Ishikawa (cell line): ENCODE data around the gene CACNB3.

Experiments
- CEBPB ChIP-seq: IDR thresholded peaks from 2 replicates; pipeline ENCODE4 v1.6.1; 2012
- CREB1 ChIP-seq: IDR thresholded peaks from 2 replicates; pipeline ENCODE4 v1.6.1; 2012; ENCODE audit warnings: low read depth
- EGR1 ChIP-seq: IDR thresholded peaks from 2 replicates; pipeline ENCODE4 v1.6.1; 2012
- EP300 ChIP-seq: IDR thresholded peaks from 2 replicates; pipeline ENCODE4 v1.6.1; 2012; ENCODE audit warnings: borderline replicate concordance
- FOXM1 ChIP-seq: IDR thresholded peaks from 2 replicates; pipeline ENCODE4 v1.6.1; 2012; ENCODE audit warnings: low read depth, borderline replicate concordance
- MAX ChIP-seq: IDR thresholded peaks from 2 replicates; pipeline ENCODE4 v1.6.1; 2012
- NFIC ChIP-seq: IDR thresholded peaks from 2 replicates; pipeline ENCODE4 v1.6.1; 2012
- RAD21 ChIP-seq: IDR thresholded peaks from 2 replicates; pipeline ENCODE4 v1.6.1; 2012; ENCODE audit warnings: low read depth
- REST ChIP-seq: IDR thresholded peaks from 2 replicates; pipeline ENCODE4 v1.6.1; 2012; ENCODE audit warnings: low read depth, mild to moderate bottlenecking
- TAF1 ChIP-seq: IDR thresholded peaks from 2 replicates; pipeline ENCODE4 v1.6.1; 2012; ENCODE audit warnings: low read depth, mild to moderate bottlenecking
- TCF12 ChIP-seq: IDR thresholded peaks from 2 replicates; pipeline ENCODE4 v1.6.1; 2012; ENCODE audit warnings: low read depth
- TEAD4 ChIP-seq: IDR thresholded peaks from 2 replicates; pipeline ENCODE4 v1.6.1; 2012
- USF1 ChIP-seq: IDR thresholded peaks from 2 replicates; pipeline ENCODE4 v1.6.1; 2012
- YY1 ChIP-seq: IDR thresholded peaks from 2 replicates; pipeline ENCODE4 v1.6.1; 2012; ENCODE audit warnings: low read depth
- ZBTB7A ChIP-seq: IDR thresholded peaks from 2 replicates; pipeline ENCODE4 v1.6.1; 2012; ENCODE audit warnings: low read depth

CACNB3 gene

GRCh38 chr12:48771588-48772112 lies 46.6 kb upstream of the CACNB3 start:
- TF ChIP-seq CREB1, result no peak
- no peak for TF ChIP-seq TEAD4
- TF ChIP-seq TCF12, result no peak
- no peak for TF ChIP-seq RAD21

- TF ChIP-seq CEBPB (no peak), EGR1 (no peak), NFIC (no peak), REST (no peak), EP300 (no peak), ZBTB7A (no peak), TEAD4 (no peak), USF1 (no peak), MAX (no peak)
Observed at GRCh38 chr12:48773686-48774085, 44.6 kb upstream of the CACNB3 start.

GRCh38 chr12:48774516-48774915 lies 43.8 kb upstream of the CACNB3 start:
- TF ChIP-seq EP300 (no peak), TEAD4 (no peak), YY1 (no peak), TCF12 (no peak), TAF1 (no peak), NFIC (no peak), REST (no peak), CEBPB (no peak), FOXM1 (no peak), RAD21 (no peak), ZBTB7A (no peak), CREB1 (no peak), MAX (no peak), USF1 (no peak), EGR1 (no peak)

GRCh38 chr12:48775299-48775698 lies 43.0 kb upstream of the CACNB3 start:
- TF ChIP-seq NFIC (no peak), EP300 (no peak), CREB1 (no peak), USF1 (no peak), MAX (no peak), TCF12 (no peak), EGR1 (no peak), FOXM1 (no peak), TAF1 (no peak), RAD21 (no peak), YY1 (no peak), TEAD4 (no peak), ZBTB7A (no peak)

GRCh38 chr12:48775991-48776649 lies 42.2 kb upstream of the CACNB3 start:
- TF ChIP-seq FOXM1, result no peak
- TF ChIP-seq EP300, result no peak
- no peak for TF ChIP-seq EGR1
- TF ChIP-seq REST, result no peak
- TF ChIP-seq TEAD4, result no peak
- TF ChIP-seq ZBTB7A, result no peak
- no peak for TF ChIP-seq CREB1
- TF ChIP-seq YY1, result no peak
- no peak for TF ChIP-seq TAF1
- no peak for TF ChIP-seq TCF12
- no peak for TF ChIP-seq RAD21
- no peak for TF ChIP-seq NFIC
- no peak for TF ChIP-seq MAX
- TF ChIP-seq USF1, result no peak
- TF ChIP-seq CEBPB, result no peak
